GM18861 (cell line): ENCODE data around the gene TIMM44.

Source experiments
- ATAC-seq: cut with Tn5 transposase; IDR thresholded peaks from one replicate; pipeline ENCODE4 v1.9.1; 2021; ENCODE audit not compliant: unreplicated experiment

The TIMM44 gene

GRCh38 chr19:7915250-7916102, 28.0 kb downstream of the TIMM44 start:
- no peak for ATAC-seq

GRCh38 chr19:7914598-7915045, 28.8 kb downstream of the TIMM44 start, which contains the start of gene TGFBR3L:
TSS of gene TGFBR3L (plus strand) at chr19:7914830.
- ATAC-seq, result no peak

- no peak for ATAC-seq
Observed at GRCh38 chr19:7914099-7914498, 29.4 kb downstream of the TIMM44 start.

- no peak for ATAC-seq
Observed at GRCh38 chr19:7913652-7914051, 29.8 kb downstream of the TIMM44 start.

GRCh38 chr19:7912697-7913564, 30.5 kb downstream of the TIMM44 start:
- no peak for ATAC-seq

- no peak for ATAC-seq
Observed at GRCh38 chr19:7912144-7912696, 31.2 kb downstream of the TIMM44 start.

GRCh38 chr19:7911508-7912143, 31.8 kb downstream of the TIMM44 start:
- no peak for ATAC-seq

GRCh38 chr19:7910321-7911161, 32.9 kb downstream of the TIMM44 start:
- ATAC-seq, result no peak

GRCh38 chr19:7909471-7910067, 33.9 kb downstream of the TIMM44 start:
- no peak for ATAC-seq

GRCh38 chr19:7908742-7909461, 34.6 kb downstream of the TIMM44 start:
- ATAC-seq, result no peak

- no peak for ATAC-seq
Observed at GRCh38 chr19:7908078-7908699, 35.3 kb downstream of the TIMM44 start.

GRCh38 chr19:7907544-7907943, 35.9 kb downstream of the TIMM44 start:
- no peak for ATAC-seq

- no peak for ATAC-seq
Observed at GRCh38 chr19:7907122-7907521, 36.3 kb downstream of the TIMM44 start.

- ATAC-seq, result no peak
Observed at GRCh38 chr19:7905859-7906258, 37.6 kb downstream of the TIMM44 start.

- ATAC-seq, result no peak
Observed at GRCh38 chr19:7905268-7905667, 38.2 kb downstream of the TIMM44 start.

GRCh38 chr19:7904074-7905020, 39.1 kb downstream of the TIMM44 start:
- peak; percentile 9 for ATAC-seq

GRCh38 chr19:7903244-7904073, 40.0 kb downstream of the TIMM44 start, which contains the start of gene MAP2K7:
TSS of gene MAP2K7 (plus strand) at chr19:7903877. CDS start at chr19:7903945, 68 bp downstream.
- peak; percentile 88 for ATAC-seq
